ENCODE measurements around the gene GALNT17. TPM values are rescaled to one million over a fixed set of nuclear protein-coding genes. Genes with fewer than 3 reads are reported as not detected.

GALNT17 gene
- total RNA-seq, 4 donors from 2014 or later = 51.1 to 95.6 (median 69.8) TPM

- intact Hi-C loops (cut with DNase I) = loop anchor here (10.0 kb wide), 1 partner anchor 1035 kb away; no protein-coding TSS in a partner anchor
Measured at GRCh38 chr7:71750290-71750689, 618.3 kb downstream of the GALNT17 start.

GRCh38 chr7:71752171-71752935, 620.4 kb downstream of the GALNT17 start:
- peaks cover 0 to 47% (median 6%) of the 10 kb centered on the region in 4 donors for H3K27me3 ChIP-seq

More at GRCh38 chr7:71750290-71750689, 618.3 kb downstream of the GALNT17 start:
- peaks cover 0 to 9% (median 7%) of the 10 kb centered on the region in 4 donors for H3K4me1 ChIP-seq
- H3K27me3 ChIP-seq = peaks cover 0 to 47% (median 6%) of the 10 kb centered on the region in 4 donors
- H3K4me3 ChIP-seq = no peak overlapping the region
- H3K27ac ChIP-seq (replicated peaks in 1 of 4) = no peak overlapping the region
- 91% methylated on average over 6 of the region's 6 CpGs for whole genome bisulfite sequencing
- TF ChIP-seq CTCF (IDR thresholded peaks at IDR 0.05) = no peak
- TF ChIP-seq EP300 (IDR thresholded peaks at IDR 0.05) = no peak
- TF ChIP-seq POLR2AphosphoS5 (IDR thresholded peaks at IDR 0.05) = no peak
- no peak for TF ChIP-seq POLR2A (IDR thresholded peaks at IDR 0.05; ENCODE audit: low read depth)
- DNase-seq (ENCODE audit: extremely low spot score) = peak; percentile 55
- peaks cover 0 to 10% (median 2%) of the 10 kb centered on the region in 4 donors for H3K9me3 ChIP-seq
- H3K36me3 ChIP-seq = no peaks in the 10 kb centered on the region

GRCh38 chr7:71753236-71753635, 621.3 kb downstream of the GALNT17 start:
- DNase-seq (ENCODE audit: extremely low spot score) = no peak
- Histone ChIP-seq H3K4me3 (no peak overlapping the region), H3K27me3 (peaks cover 0 to 47% (median 6%) of the 10 kb centered on the region in 4 donors), H3K27ac (replicated peaks in 1 of 4) (no peak overlapping the region), H3K4me1 (peaks cover 0 to 9% (median 7%) of the 10 kb centered on the region in 4 donors), H3K9me3 (peaks cover 0 to 10% (median 4%) of the 10 kb centered on the region in 4 donors), H3K36me3 (no peaks in the 10 kb centered on the region)
- intact Hi-C loops (cut with DNase I) = loop anchor here (10.0 kb wide), 1 partner anchor 1032 kb away; no protein-coding TSS in a partner anchor
- no peak for TF ChIP-seq POLR2A (IDR thresholded peaks at IDR 0.05; ENCODE audit: low read depth)
- TF ChIP-seq POLR2AphosphoS5 (IDR thresholded peaks at IDR 0.05) = no peak
- TF ChIP-seq EP300 (IDR thresholded peaks at IDR 0.05) = no peak
- no peak for TF ChIP-seq CTCF (IDR thresholded peaks at IDR 0.05)
- WGBS = 85% methylated on average over 2 of the region's 2 CpGs

More at GRCh38 chr7:71752171-71752935, 620.4 kb downstream of the GALNT17 start:
- Histone ChIP-seq H3K27ac (replicated peaks in 1 of 4) (no peak overlapping the region), H3K4me1 (peaks cover 0 to 9% (median 7%) of the 10 kb centered on the region in 4 donors), H3K36me3 (no peaks in the 10 kb centered on the region), H3K9me3 (peaks cover 0 to 10% (median 2%) of the 10 kb centered on the region in 4 donors), H3K4me3 (peak overlapping the region in 1 of 4 donors; percentile 13)
- peak; percentile 86 for DNase-seq (ENCODE audit: extremely low spot score)
- TF ChIP-seq CTCF (IDR thresholded peaks at IDR 0.05) (peak; percentile 28 to 65 (median 56)), POLR2A (IDR thresholded peaks at IDR 0.05; ENCODE audit: low read depth) (no peak), EP300 (IDR thresholded peaks at IDR 0.05) (no peak)
- WGBS = 30% methylated on average over 17 of the region's 43 CpGs
- intact Hi-C loops (cut with DNase I) = loop anchor here (10.0 kb wide), 1 partner anchor 1032 kb away; no protein-coding TSS in a partner anchor

GRCh38 chr7:71753956-71754664, 622.2 kb downstream of the GALNT17 start:
- WGBS = 44% methylated on average over 9 of the region's 9 CpGs
- peaks cover 0 to 47% (median 6%) of the 10 kb centered on the region in 4 donors for H3K27me3 ChIP-seq
- no peak overlapping the region for H3K27ac ChIP-seq (replicated peaks in 1 of 4)
- H3K9me3 ChIP-seq = peaks cover 0 to 4% (median 4%) of the 10 kb centered on the region in 4 donors
- H3K36me3 ChIP-seq = no peaks in the 10 kb centered on the region
- H3K4me1 ChIP-seq = peaks cover 0 to 9% (median 7%) of the 10 kb centered on the region in 4 donors
- H3K4me3 ChIP-seq = no peak overlapping the region
- DNase-seq (ENCODE audit: extremely low spot score) = peak; percentile 31
- no peak for TF ChIP-seq EP300 (IDR thresholded peaks at IDR 0.05)
- no peak for TF ChIP-seq CTCF (IDR thresholded peaks at IDR 0.05)
- no peak for TF ChIP-seq POLR2AphosphoS5 (IDR thresholded peaks at IDR 0.05)
- TF ChIP-seq POLR2A (IDR thresholded peaks at IDR 0.05; ENCODE audit: low read depth) = no peak
- intact Hi-C loops (cut with DNase I) = loop anchor here (10.0 kb wide), 1 partner anchor 1031 kb away; no protein-coding TSS in a partner anchor

Data from esophagus muscularis mucosa (tissue), 4 donors.